OCI-LY3 (cell line): Measurements from ENCODE around the gene ITK.
A peak's percentile ranks its signal among the peaks of the same experiment; 100 is the strongest.

Source experiments
- H2AFZ ChIP-seq: fragments of 200-600, 300-600 bp; shearing (Covaris generic); 2 replicates; pipeline ENCODE4 v1.6.0; 2014; ENCODE audit warnings: antibody characterized with exemption, low read depth, low read length
- H3K27ac ChIP-seq: fragments of 200-600, 300-600 bp; sonication (generic); 2 replicates; pipeline ENCODE4 v1.5.1; 2014; ENCODE audit warnings: mild to moderate bottlenecking, low read length, moderate library complexity, mixed read lengths
- H3K27me3 ChIP-seq: fragments of 200-600, 300-600 bp; sonication (generic); 2 replicates; pipeline ENCODE4 v1.6.1; 2014; ENCODE audit warnings: low read depth, low read length, mixed read lengths
- H3K36me3 ChIP-seq: fragments of 200-600, 300-600 bp; sonication (generic); replicated peaks from 2 replicates; pipeline ENCODE3; 2014; ENCODE audit warnings: low read depth, low read length, mixed read lengths
- H3K4me1 ChIP-seq: fragments of 300-600, 200-600 bp; sonication (generic); 2 replicates; pipeline ENCODE4 v1.6.1; 2014; ENCODE audit warnings: low read length, mixed read lengths
- H3K4me2 ChIP-seq: fragments of 200-600, 300-600 bp; sonication (generic); 2 replicates; pipeline ENCODE4 v1.6.1; 2014; ENCODE audit warnings: low read length, mixed read lengths
- H3K4me3 ChIP-seq: fragments of 300-600, 200-600 bp; sonication (generic); 2 replicates; pipeline ENCODE4 v1.5.1; 2014; ENCODE audit warnings: antibody characterized with exemption, mild to moderate bottlenecking, low read length, moderate library complexity
- H3K79me2 ChIP-seq: fragments of 300-600, 200-600 bp; shearing (Covaris generic); 2 replicates; pipeline ENCODE4 v1.6.1; 2014; ENCODE audit warnings: mild to moderate bottlenecking, low read length, mixed read lengths
- H3K9ac ChIP-seq: fragments of 300-600, 200-600 bp; shearing (Covaris generic); 2 replicates; pipeline ENCODE4 v1.6.0; 2014; ENCODE audit warnings: mild to moderate bottlenecking, low read length, moderate library complexity
- H3K9me3 ChIP-seq: fragments of 200-600, 300-600 bp; shearing (Covaris generic); 2 replicates; pipeline ENCODE4 v1.6.1; 2014; ENCODE audit warnings: low read length, mixed read lengths; ENCODE audit not compliant: insufficient read depth
- H4K20me1 ChIP-seq: fragments of 200-600, 300-600 bp; sonication (generic); 2 replicates; pipeline ENCODE4 v1.6.1; 2016; ENCODE audit warnings: low read length, mixed read lengths; ENCODE audit not compliant: insufficient read depth
- CTCF ChIP-seq: fragments of 200-600, 300-600 bp; sonication (generic); IDR thresholded peaks from 2 replicates; pipeline ENCODE4 v1.5.1; 2014; ENCODE audit warnings: antibody characterized with exemption, low read length, low read depth
- EZH2phosphoT487 ChIP-seq: fragments of 200-600 bp; shearing (Covaris generic); IDR thresholded peaks from 2 replicates; pipeline ENCODE4 v1.6.1; 2018; ENCODE audit warnings: antibody characterized with exemption, mixed run types, low read depth

Gene ITK

DNA sequence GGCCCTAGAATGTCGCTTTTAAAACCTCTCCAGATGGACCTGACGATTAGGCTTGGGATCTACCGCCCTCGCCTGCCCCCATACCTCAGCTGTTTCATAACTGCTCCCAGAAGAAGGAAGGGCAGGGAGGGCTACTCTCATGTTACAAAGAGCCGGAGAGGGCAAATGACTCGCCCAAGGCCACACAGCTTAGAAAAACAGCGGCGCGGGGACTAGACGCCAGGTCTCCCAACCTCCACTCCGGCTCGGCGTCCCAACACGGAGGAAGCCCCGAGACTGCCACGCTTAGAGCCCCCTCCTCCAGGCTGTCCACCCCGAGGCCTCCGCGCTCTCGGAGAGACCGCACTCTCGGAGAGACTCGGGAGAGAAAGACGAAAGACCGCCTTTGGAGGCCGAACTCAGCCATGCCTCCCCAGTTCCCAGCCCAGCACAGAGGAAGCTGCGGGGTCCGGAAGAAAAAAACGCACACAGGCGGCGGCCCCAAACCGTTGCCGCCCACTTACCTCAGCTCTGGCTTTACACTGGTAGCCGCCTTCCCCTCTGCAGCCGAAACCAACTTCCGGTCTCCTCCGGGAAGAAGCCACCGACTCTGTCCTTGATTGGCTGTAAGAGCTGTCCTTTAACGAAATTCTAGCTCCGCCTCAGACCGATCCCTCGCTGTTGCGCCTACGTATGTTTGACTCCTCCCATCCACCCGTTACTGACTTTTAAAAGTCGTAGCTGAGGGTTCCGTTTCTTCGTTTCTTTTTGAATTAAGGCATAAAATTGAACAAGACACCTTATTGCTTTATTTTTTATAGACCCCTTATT lies 38.1 kb upstream of the ITK start, which contains the start of gene MED7:
MED7 (minus strand) TSS at position 549 of the 810 bp plus-strand sequence. CDS start 3,434 bp downstream, outside the sequence.
- H3K4me1 ChIP-seq = peaks cover 12% of the 10 kb centered on the region
- H3K9ac ChIP-seq = peak within 1 kb of the TSS; percentile 90
- TF ChIP-seq CTCF (no peak), EZH2phosphoT487 (no peak)
- H3K4me2 ChIP-seq = peak within 1 kb of the TSS; percentile 84
- H4K20me1 ChIP-seq = no peaks in the 10 kb centered on the region
- H3K27me3 ChIP-seq = no peaks in the 10 kb centered on the region
- H3K9me3 ChIP-seq = no peaks in the 10 kb centered on the region
- peak within 1 kb of the TSS; percentile 91 for H3K4me3 ChIP-seq
- H3K36me3 ChIP-seq = peaks cover 10% of the 10 kb centered on the region
- H2AFZ ChIP-seq = peak within 1 kb of the TSS; percentile 99
- H3K27ac ChIP-seq = peak within 1 kb of the TSS; percentile 59
- H3K79me2 ChIP-seq = peaks cover 21% of the 10 kb centered on the region

GRCh38 chr5:157143127-157143971 lies 37.3 kb upstream of the ITK start:
- Histone ChIP-seq H3K27ac (peak overlapping the region; percentile 53), H3K27me3 (no peaks in the 10 kb centered on the region), H3K4me1 (peaks cover 12% of the 10 kb centered on the region), H3K9me3 (no peaks in the 10 kb centered on the region), H3K4me2 (peak overlapping the region; percentile 77), H4K20me1 (no peaks in the 10 kb centered on the region), H3K36me3 (peaks cover 3% of the 10 kb centered on the region), H3K9ac (peak overlapping the region; percentile 73), H3K79me2 (peaks cover 21% of the 10 kb centered on the region), H3K4me3 (peak overlapping the region; percentile 91), H2AFZ (peak overlapping the region; percentile 99)
- TF ChIP-seq EZH2phosphoT487 (no peak), CTCF (no peak)

GRCh38 chr5:157148734-157149615 lies 31.7 kb upstream of the ITK start:
- Histone ChIP-seq H3K4me3 (no peak overlapping the region), H3K27ac (no peak overlapping the region), H3K4me2 (no peak overlapping the region), H3K9ac (no peak overlapping the region), H3K4me1 (peaks cover under 1% of the 10 kb centered on the region), H3K79me2 (no peaks in the 10 kb centered on the region), H4K20me1 (no peaks in the 10 kb centered on the region), H3K9me3 (no peaks in the 10 kb centered on the region), H3K27me3 (no peaks in the 10 kb centered on the region), H2AFZ (no peak overlapping the region), H3K36me3 (no peaks in the 10 kb centered on the region)
- TF ChIP-seq EZH2phosphoT487 (no peak), CTCF (peak; percentile 75)
